BJ (cell line): ENCODE data around the gene MDM2. TPM values are rescaled to one million over a fixed set of nuclear protein-coding genes. Genes with fewer than 3 reads are reported as not detected.

ENCODE experiments used
- CTCF ChIA-PET: fragments of 350-600 bp; formaldehyde crosslinking; extraction: SDS; loops from one replicate; lab custom pipeline; 2021; ENCODE audit warnings: antibody characterized with exemption, inconsistent platforms; lab: Yijun Ruan, JAX
- POLR2A ChIA-PET: fragments of 300-600 bp; sonication (Branson Sonifier 250); formaldehyde crosslinking; extraction: SDS; loops from one replicate; lab custom pipeline; 2021; ENCODE audit warnings: antibody characterized with exemption; lab: Charles Lee
- DNase-seq: peaks from one replicate; pipeline ENCODE4 v3.0.0-alpha.2; 2011; ENCODE audit warnings: low read depth
- H3K27me3 ChIP-seq: 2 replicates; pipeline ENCODE4 v1.6.0; 2011; ENCODE audit warnings: low read length; ENCODE audit not compliant: control insufficient read depth, insufficient read depth
- H3K36me3 ChIP-seq: 2 replicates; pipeline ENCODE4 v1.5.1; 2011; ENCODE audit warnings: low read length; ENCODE audit not compliant: control insufficient read depth, insufficient read depth
- H3K4me3 ChIP-seq: 2 replicates; pipeline ENCODE4 v1.5.1; 2011; ENCODE audit warnings: low read depth, mild to moderate bottlenecking, control low read depth, low read length
- CTCF ChIP-seq: IDR thresholded peaks from 2 replicates; pipeline ENCODE4 v1.5.1; 2011; ENCODE audit warnings: low read depth, mild to moderate bottlenecking, control low read depth, inconsistent platforms, low read length, moderate library complexity; ENCODE audit not compliant: insufficient read depth
- polyA plus RNA-seq: library from polyadenylated mRNA; depleted of rRNA; stranded (reverse); fragments of >200 nt; gene quantifications from 2 replicates; pipeline ENCODE4 v1.2.3, GENCODE V29; 2011

The MDM2 gene
- polyA plus RNA-seq, 1 experiment, result 15.1 TPM

- no peak for DNase-seq
- Histone ChIP-seq H3K27me3 (no peaks in the 10 kb centered on the region), H3K36me3 (no peaks in the 10 kb centered on the region), H3K4me3 (no peak overlapping the region)
- POLR2A ChIA-PET, result no interaction called here
- TF ChIP-seq CTCF, result no peak
- CTCF ChIA-PET, result no interaction called here
These were observed 18.7 kb upstream of the MDM2 start for GRCh38 chr12:68789144-68789878.

GRCh38 chr12:68790081-68790951, 17.7 kb upstream of the MDM2 start:
- Histone ChIP-seq H3K4me3 (no peak overlapping the region), H3K36me3 (no peaks in the 10 kb centered on the region), H3K27me3 (no peaks in the 10 kb centered on the region)
- DNase-seq, result no peak
- ChIA-PET POLR2A (no interaction called here), CTCF (no interaction called here)
- no peak for TF ChIP-seq CTCF

GRCh38 chr12:68790952-68791234, 17.1 kb upstream of the MDM2 start:
- Histone ChIP-seq H3K27me3 (no peaks in the 10 kb centered on the region), H3K36me3 (no peaks in the 10 kb centered on the region), H3K4me3 (no peak overlapping the region)
- CTCF ChIA-PET, result no interaction called here
- DNase-seq, result no peak
- POLR2A ChIA-PET, result no interaction called here
- no peak for TF ChIP-seq CTCF

GRCh38 chr12:68791897-68792481, 16.0 kb upstream of the MDM2 start:
- H3K27me3 ChIP-seq, result no peaks in the 10 kb centered on the region
- H3K36me3 ChIP-seq, result no peaks in the 10 kb centered on the region
- POLR2A ChIA-PET, result no interaction called here
- no peak overlapping the region for H3K4me3 ChIP-seq
- TF ChIP-seq CTCF, result no peak
- CTCF ChIA-PET, result no interaction called here
- DNase-seq, result no peak

GRCh38 chr12:68792952-68793351, 15.0 kb upstream of the MDM2 start:
- POLR2A ChIA-PET, result no interaction called here
- DNase-seq, result no peak
- no peak overlapping the region for H3K4me3 ChIP-seq
- CTCF ChIA-PET, result interaction anchor here (0.6 to 1.0 kb wide), 2 partner anchors 24 to 27 kb away, joined by 3 to 4 read pairs; no protein-coding TSS in a partner anchor
- no peaks in the 10 kb centered on the region for H3K27me3 ChIP-seq
- no peaks in the 10 kb centered on the region for H3K36me3 ChIP-seq
- no peak for TF ChIP-seq CTCF
